ENCODE measurements around the gene SH3D19. TPM values are rescaled to one million over a fixed set of nuclear protein-coding genes. Genes with fewer than 3 reads are reported as not detected.

The SH3D19 gene
- total RNA-seq, 1 experiment from 2014 or later: 29.7 TPM

- peaks cover 10 to 22% of the 10 kb centered on the region in 2 experiments for H3K4me1 Mint-ChIP-seq
- Histone ChIP-seq H2BK120ac (ENCODE audit: low read depth, low read length, poor library complexity, severe bottlenecking) (no peak overlapping the region), H3K9ac (ENCODE audit: extremely low read depth, insufficient read length, low read length) (no peak overlapping the region), H2BK12ac (ENCODE audit: insufficient read length, low read depth, low read length) (no peak overlapping the region), H4K5ac (ENCODE audit: insufficient read length, low read depth, low read length) (no peak overlapping the region), H3K56ac (ENCODE audit: insufficient read length, low read depth, low read length) (no peak overlapping the region), H3K27me3 (ENCODE audit: insufficient read depth, low read length) (no peaks in the 10 kb centered on the region), H2AFZ (ENCODE audit: low read length) (no peak overlapping the region), H3K4me2 (ENCODE audit: insufficient read depth, insufficient read length, low read length) (no peak overlapping the region), H2BK20ac (ENCODE audit: low read depth, low read length, poor library complexity, severe bottlenecking) (no peak overlapping the region), H3K4ac (ENCODE audit: low read depth, low read length) (no peak overlapping the region), H3K18ac (ENCODE audit: insufficient read length, low read depth, low read length) (no peak overlapping the region), H3K9me3 (ENCODE audit: control insufficient read depth, low read depth, low read length) (no peaks in the 10 kb centered on the region), H3T11ph (ENCODE audit: low read length) (no peak overlapping the region), H2BK15ac (ENCODE audit: low read depth, low read length) (no peak overlapping the region), H2BK5ac (ENCODE audit: insufficient read length, low read length) (no peak overlapping the region), H3K14ac (ENCODE audit: insufficient read depth, low read length) (no peak overlapping the region), H4K91ac (ENCODE audit: insufficient read length, low read depth, low read length) (no peak overlapping the region), H3K23me2 (ENCODE audit: insufficient read length, low read depth, low read length, poor library complexity, severe bottlenecking) (no peaks in the 10 kb centered on the region), H4K20me1 (ENCODE audit: control insufficient read depth, insufficient read depth, insufficient read length) (no peaks in the 10 kb centered on the region), H3K4me1 (ENCODE audit: insufficient read depth, low read length) (0 out of 2 replicates have a peak, but pooled peaks cover 2% of the 10 kb centered on the region), H3K79me2 (ENCODE audit: insufficient read depth, low read length) (no peaks in the 10 kb centered on the region), H3K27ac (ENCODE audit: insufficient read length, low read depth, low read length) (no peak overlapping the region), H2AK5ac (ENCODE audit: insufficient read length, low read length) (no peak overlapping the region), H4K8ac (replicated peaks; ENCODE audit: insufficient read length, low read depth, low read length) (no peak overlapping the region), H3K79me1 (ENCODE audit: insufficient read depth, low read depth, low read length, poor library complexity, severe bottlenecking) (no peaks in the 10 kb centered on the region), H3K23ac (ENCODE audit: insufficient read length, low read depth, low read length) (no peak overlapping the region)
- H3K4me3 Mint-ChIP-seq: no peak overlapping the region
- no CpG with 5 or more reads among the region's 3 CpGs for WGBS (ENCODE audit: extremely low coverage, insufficient read length, low lambda C conversion rate)
- peaks cover 13 to 38% (median 20%) of the 10 kb centered on the region in 3 experiments; a peak in 6 of 7 replicates for H3K36me3 Mint-ChIP-seq (ENCODE audit: insufficient read depth in 1 of 3, low read depth in 3 of 3)
- DNase-seq: no peak
- TF ChIP-seq CTCF (conservative IDR thresholded peaks at IDR 0.05): no peak
- no peak overlapping the region for H3K27ac Mint-ChIP-seq
- H3K9me3 Mint-ChIP-seq: no peaks in the 10 kb centered on the region
- H3K27me3 Mint-ChIP-seq (ENCODE audit: low read depth): no peaks in the 10 kb centered on the region
These were observed 151.5 kb downstream of the SH3D19 start for GRCh38 chr4:151173871-151174270.

All from H9 (cell line).